ENCODE data around the gene THSD7B. TPM values are rescaled to one million over a fixed set of nuclear protein-coding genes. Genes with fewer than 3 reads are reported as not detected.

THSD7B gene
- total RNA-seq, 5 donors from 2014 or later (not counting 1 experiment from before 2014, with no cell fraction given): not detected

- no peak overlapping the region for H3K4me3 Mint-ChIP-seq
- H3K9me3 Mint-ChIP-seq: peaks cover 0 to 11% (median 0%) of the 10 kb centered on the region in 3 donors
- Histone ChIP-seq H3K9me3 (no peaks in the 10 kb centered on the region), H3K4me1 (ENCODE audit: control insufficient read depth in 1 of 2, extremely low read depth in 1 of 2, insufficient read depth in 2 of 2, low read length in 2 of 2) (no peaks in the 10 kb centered on the region), H3K27ac (ENCODE audit: low read length) (no peak overlapping the region), H3K4me3 (ENCODE audit: control insufficient read depth in 1 of 2, extremely low read depth in 1 of 2, low read length in 1 of 2) (no peak overlapping the region), H3K36me3 (ENCODE audit: control insufficient read depth in 2 of 2, extremely low read depth in 1 of 2, insufficient read depth in 1 of 2, low read length in 1 of 2) (no peaks in the 10 kb centered on the region), H3K27me3 (replicated peaks in 1 of 2; ENCODE audit: control insufficient read depth in 2 of 2, extremely low read depth in 1 of 2, insufficient read depth in 2 of 2, low read length in 1 of 2) (no peaks in the 10 kb centered on the region)
- DNase-seq: no peak
- no peaks in the 10 kb centered on the region for H3K27me3 Mint-ChIP-seq
- WGBS (ENCODE audit: insufficient coverage): no CpG with 5 or more reads among the region's 1 CpG
- no peaks in the 10 kb centered on the region for H3K4me1 Mint-ChIP-seq
- POLR2A ChIA-PET: no interaction called here
- H3K27ac Mint-ChIP-seq: no peak overlapping the region
- H3K36me3 Mint-ChIP-seq: no peaks in the 10 kb centered on the region
- no peak for ATAC-seq (replicated peaks in 1 of 4)
- CTCF ChIA-PET: no interaction called here
Observed at GRCh38 chr2:137157851-137158250, 392.5 kb downstream of the THSD7B start.

DNA sequence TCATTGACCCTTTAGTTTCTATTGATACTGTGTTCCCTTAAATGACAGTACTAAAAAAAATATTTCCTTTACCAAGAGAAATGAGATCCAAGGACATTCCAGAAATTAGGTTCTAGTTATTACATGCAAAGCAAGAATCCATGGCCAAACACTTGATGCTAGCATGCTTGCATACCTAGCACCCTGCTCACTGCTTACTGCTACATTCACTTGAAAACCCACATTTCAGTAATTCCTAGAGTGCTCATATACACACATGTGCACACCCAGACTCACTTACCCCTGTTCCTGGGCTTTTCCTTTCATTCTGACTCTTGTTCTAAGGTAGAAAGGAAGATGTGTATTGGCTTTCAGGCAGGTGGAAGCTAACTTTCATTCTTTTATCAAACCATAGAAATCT, 395.9 kb downstream of the THSD7B start:
- Histone ChIP-seq H3K27ac (ENCODE audit: low read length) (no peak overlapping the region), H3K27me3 (replicated peaks in 1 of 2; ENCODE audit: control insufficient read depth in 2 of 2, extremely low read depth in 1 of 2, insufficient read depth in 2 of 2, low read length in 1 of 2) (no peaks in the 10 kb centered on the region), H3K4me3 (ENCODE audit: control insufficient read depth in 1 of 2, extremely low read depth in 1 of 2, low read length in 1 of 2) (no peak overlapping the region), H3K36me3 (ENCODE audit: control insufficient read depth in 2 of 2, extremely low read depth in 1 of 2, insufficient read depth in 1 of 2, low read length in 1 of 2) (no peaks in the 10 kb centered on the region), H3K4me1 (ENCODE audit: control insufficient read depth in 1 of 2, extremely low read depth in 1 of 2, insufficient read depth in 2 of 2, low read length in 2 of 2) (no peaks in the 10 kb centered on the region), H3K9me3 (no peaks in the 10 kb centered on the region)
- peaks cover 0 to 9% (median 2%) of the 10 kb centered on the region in 3 donors for H3K9me3 Mint-ChIP-seq
- DNase-seq (no peak), ATAC-seq (replicated peaks in 1 of 4) (no peak)
- H3K4me1 Mint-ChIP-seq: no peaks in the 10 kb centered on the region
- H3K27ac Mint-ChIP-seq: no peak overlapping the region
- H3K4me3 Mint-ChIP-seq: no peak overlapping the region
- CTCF ChIA-PET: no interaction called here
- no peaks in the 10 kb centered on the region for H3K27me3 Mint-ChIP-seq
- POLR2A ChIA-PET: no interaction called here
- H3K36me3 Mint-ChIP-seq: no peaks in the 10 kb centered on the region

GRCh38 chr2:137165968-137166367, 400.6 kb downstream of the THSD7B start:
- no peak overlapping the region for H3K27ac Mint-ChIP-seq
- ATAC-seq (replicated peaks in 1 of 4): no peak

DNA sequence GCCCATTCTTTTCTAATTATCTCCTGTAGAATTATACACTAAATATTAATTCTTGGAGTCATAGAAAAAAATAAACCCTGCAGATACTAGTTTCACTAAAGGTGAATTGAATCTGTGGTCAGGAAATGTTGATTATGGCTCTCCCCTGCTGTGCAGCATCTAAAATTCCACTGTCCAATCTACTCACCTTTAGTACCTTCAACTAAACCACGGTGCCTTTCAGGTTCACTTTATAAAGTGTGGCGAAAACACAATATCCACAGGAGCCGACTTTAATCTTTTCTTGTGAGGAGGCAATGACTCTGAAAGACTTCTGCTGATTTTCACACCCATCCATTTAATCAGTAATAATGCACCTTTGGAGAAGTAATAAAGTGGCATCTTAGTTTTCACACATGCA, 402.3 kb downstream of the THSD7B start:
- Histone ChIP-seq H3K4me1 (ENCODE audit: control insufficient read depth in 1 of 2, extremely low read depth in 1 of 2, insufficient read depth in 2 of 2, low read length in 2 of 2) (no peaks in the 10 kb centered on the region), H3K27ac (ENCODE audit: low read length) (no peak overlapping the region), H3K27me3 (replicated peaks in 1 of 2; ENCODE audit: control insufficient read depth in 2 of 2, extremely low read depth in 1 of 2, insufficient read depth in 2 of 2, low read length in 1 of 2) (no peaks in the 10 kb centered on the region), H3K36me3 (ENCODE audit: control insufficient read depth in 2 of 2, extremely low read depth in 1 of 2, insufficient read depth in 1 of 2, low read length in 1 of 2) (no peaks in the 10 kb centered on the region), H3K4me3 (ENCODE audit: control insufficient read depth in 1 of 2, extremely low read depth in 1 of 2, low read length in 1 of 2) (no peak overlapping the region), H3K9me3 (no peaks in the 10 kb centered on the region)
- no peaks in the 10 kb centered on the region for H3K36me3 Mint-ChIP-seq
- H3K27me3 Mint-ChIP-seq: no peaks in the 10 kb centered on the region
- no peak for ATAC-seq (replicated peaks in 1 of 4)
- no CpG with 5 or more reads among the region's 3 CpGs for WGBS (ENCODE audit: insufficient coverage)
- H3K4me1 Mint-ChIP-seq: no peaks in the 10 kb centered on the region
- no peak overlapping the region for H3K4me3 Mint-ChIP-seq
- ChIA-PET POLR2A (no interaction called here), CTCF (no interaction called here)
- H3K27ac Mint-ChIP-seq: no peak overlapping the region
- no peak for DNase-seq
- peaks cover 0 to 6% (median 2%) of the 10 kb centered on the region in 3 donors for H3K9me3 Mint-ChIP-seq

More at GRCh38 chr2:137165968-137166367, 400.6 kb downstream of the THSD7B start:
- no peaks in the 10 kb centered on the region for H3K36me3 ChIP-seq (ENCODE audit: control insufficient read depth in 2 of 2, extremely low read depth in 1 of 2, insufficient read depth in 1 of 2, low read length in 1 of 2)
- no CpG with 5 or more reads among the region's 4 CpGs for WGBS (ENCODE audit: insufficient coverage)
- Mint-ChIP-seq H3K9me3 (peaks cover 0 to 4% (median 2%) of the 10 kb centered on the region in 3 donors), H3K4me1 (no peaks in the 10 kb centered on the region), H3K27me3 (no peaks in the 10 kb centered on the region), H3K36me3 (no peaks in the 10 kb centered on the region), H3K4me3 (no peak overlapping the region)
- DNase-seq: no peak
- ChIA-PET CTCF (no interaction called here), POLR2A (no interaction called here)
- no peaks in the 10 kb centered on the region for H3K27me3 ChIP-seq (replicated peaks in 1 of 2; ENCODE audit: control insufficient read depth in 2 of 2, extremely low read depth in 1 of 2, insufficient read depth in 2 of 2, low read length in 1 of 2)
- H3K4me1 ChIP-seq (ENCODE audit: control insufficient read depth in 1 of 2, extremely low read depth in 1 of 2, insufficient read depth in 2 of 2, low read length in 2 of 2): no peaks in the 10 kb centered on the region
- no peak overlapping the region for H3K4me3 ChIP-seq (ENCODE audit: control insufficient read depth in 1 of 2, extremely low read depth in 1 of 2, low read length in 1 of 2)
- no peak overlapping the region for H3K27ac ChIP-seq (ENCODE audit: low read length)
- no peaks in the 10 kb centered on the region for H3K9me3 ChIP-seq

DNA sequence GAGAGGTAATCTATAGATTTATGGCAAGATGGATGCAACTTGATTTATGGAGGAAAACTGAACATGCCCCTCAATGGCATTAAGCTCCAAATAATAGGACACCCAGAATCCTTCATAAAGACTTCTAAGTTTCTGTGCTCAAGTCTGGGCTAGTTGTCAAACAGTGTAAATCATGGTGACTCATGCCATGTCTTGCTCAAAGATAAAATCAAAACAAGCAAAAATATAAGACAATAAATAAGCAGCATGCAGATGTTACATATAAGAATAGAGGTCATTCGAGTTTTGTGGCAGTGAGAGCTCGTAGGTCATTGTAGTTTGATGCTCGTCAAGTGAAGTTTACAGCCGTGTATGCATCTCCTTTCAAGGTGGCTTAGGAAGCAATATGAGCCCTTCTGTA, 403.2 kb downstream of the THSD7B start:
- Mint-ChIP-seq H3K4me1 (no peaks in the 10 kb centered on the region), H3K27me3 (no peaks in the 10 kb centered on the region), H3K9me3 (peaks cover 0 to 4% (median 2%) of the 10 kb centered on the region in 3 donors), H3K4me3 (no peak overlapping the region), H3K27ac (no peak overlapping the region), H3K36me3 (no peaks in the 10 kb centered on the region)
- Histone ChIP-seq H3K27me3 (replicated peaks in 1 of 2; ENCODE audit: control insufficient read depth in 2 of 2, extremely low read depth in 1 of 2, insufficient read depth in 2 of 2, low read length in 1 of 2) (no peaks in the 10 kb centered on the region), H3K4me1 (ENCODE audit: control insufficient read depth in 1 of 2, extremely low read depth in 1 of 2, insufficient read depth in 2 of 2, low read length in 2 of 2) (no peaks in the 10 kb centered on the region), H3K9me3 (no peaks in the 10 kb centered on the region), H3K4me3 (ENCODE audit: control insufficient read depth in 1 of 2, extremely low read depth in 1 of 2, low read length in 1 of 2) (no peak overlapping the region), H3K36me3 (ENCODE audit: control insufficient read depth in 2 of 2, extremely low read depth in 1 of 2, insufficient read depth in 1 of 2, low read length in 1 of 2) (no peaks in the 10 kb centered on the region), H3K27ac (ENCODE audit: low read length) (no peak overlapping the region)
- DNase-seq (no peak), ATAC-seq (replicated peaks in 1 of 4) (no peak)
- POLR2A ChIA-PET: no interaction called here
- CTCF ChIA-PET: no interaction called here
- 48% methylated on average over 4 of the region's 4 CpGs for WGBS (ENCODE audit: insufficient coverage)

DNA sequence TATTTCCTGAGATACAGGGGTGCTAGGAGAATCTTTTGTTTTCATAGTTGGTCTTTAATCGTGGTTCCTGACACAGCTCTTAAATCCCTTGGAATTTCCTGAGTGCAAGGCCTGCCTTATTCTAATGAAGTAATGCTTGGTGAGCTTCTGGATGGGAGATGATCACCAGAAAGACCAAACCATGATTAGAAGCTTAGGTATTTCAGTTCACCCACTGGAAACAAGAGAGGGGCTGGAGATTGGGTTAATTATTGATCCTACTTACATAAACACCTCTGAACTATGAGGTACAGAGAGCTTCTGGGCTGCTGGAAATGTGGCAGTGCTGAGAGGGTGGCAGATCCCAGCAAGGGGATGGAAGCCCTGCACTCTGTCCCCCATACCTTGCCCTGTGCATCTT, 406.8 kb downstream of the THSD7B start:
- Histone ChIP-seq H3K4me1 (ENCODE audit: control insufficient read depth in 1 of 2, extremely low read depth in 1 of 2, insufficient read depth in 2 of 2, low read length in 2 of 2) (no peaks in the 10 kb centered on the region), H3K27ac (ENCODE audit: low read length) (no peak overlapping the region), H3K27me3 (replicated peaks in 1 of 2; ENCODE audit: control insufficient read depth in 2 of 2, extremely low read depth in 1 of 2, insufficient read depth in 2 of 2, low read length in 1 of 2) (no peaks in the 10 kb centered on the region), H3K4me3 (ENCODE audit: control insufficient read depth in 1 of 2, extremely low read depth in 1 of 2, low read length in 1 of 2) (no peak overlapping the region), H3K9me3 (no peaks in the 10 kb centered on the region), H3K36me3 (ENCODE audit: control insufficient read depth in 2 of 2, extremely low read depth in 1 of 2, insufficient read depth in 1 of 2, low read length in 1 of 2) (no peaks in the 10 kb centered on the region)
- DNase-seq (no peak), ATAC-seq (replicated peaks in 1 of 4) (no peak)
- ChIA-PET POLR2A (no interaction called here), CTCF (no interaction called here)
- peaks cover 0 to 7% (median 0%) of the 10 kb centered on the region in 3 donors for H3K9me3 Mint-ChIP-seq
- no peaks in the 10 kb centered on the region for H3K27me3 Mint-ChIP-seq
- no peaks in the 10 kb centered on the region for H3K36me3 Mint-ChIP-seq
- H3K4me3 Mint-ChIP-seq: no peak overlapping the region
- no CpG with 5 or more reads among the region's 1 CpG for WGBS (ENCODE audit: insufficient coverage)
- no peak overlapping the region for H3K27ac Mint-ChIP-seq
- no peaks in the 10 kb centered on the region for H3K4me1 Mint-ChIP-seq

GRCh38 chr2:137173463-137173862, 408.1 kb downstream of the THSD7B start:
- Mint-ChIP-seq H3K4me3 (no peak overlapping the region), H3K36me3 (no peaks in the 10 kb centered on the region), H3K27me3 (no peaks in the 10 kb centered on the region), H3K4me1 (no peaks in the 10 kb centered on the region), H3K27ac (no peak overlapping the region), H3K9me3 (peaks cover 0 to 11% (median 0%) of the 10 kb centered on the region in 3 donors)
- ChIA-PET POLR2A (no interaction called here), CTCF (no interaction called here)
- WGBS (ENCODE audit: insufficient coverage): 86% methylated on average over 1 of the region's 3 CpGs
- DNase-seq (no peak), ATAC-seq (replicated peaks in 1 of 4) (no peak)
- Histone ChIP-seq H3K9me3 (no peaks in the 10 kb centered on the region), H3K4me1 (ENCODE audit: control insufficient read depth in 1 of 2, extremely low read depth in 1 of 2, insufficient read depth in 2 of 2, low read length in 2 of 2) (no peaks in the 10 kb centered on the region), H3K27me3 (replicated peaks in 1 of 2; ENCODE audit: control insufficient read depth in 2 of 2, extremely low read depth in 1 of 2, insufficient read depth in 2 of 2, low read length in 1 of 2) (no peaks in the 10 kb centered on the region), H3K4me3 (ENCODE audit: control insufficient read depth in 1 of 2, extremely low read depth in 1 of 2, low read length in 1 of 2) (no peak overlapping the region), H3K27ac (ENCODE audit: low read length) (no peak overlapping the region), H3K36me3 (ENCODE audit: control insufficient read depth in 2 of 2, extremely low read depth in 1 of 2, insufficient read depth in 1 of 2, low read length in 1 of 2) (no peaks in the 10 kb centered on the region)
